Esophagus squamous epithelium (tissue), 4 donors: Measurements from ENCODE around the gene NDUFS4.
"Not testable (repeated sequence)": the region's sequence is repeated elsewhere in the genome, so short reads cannot be mapped to it uniquely, and the experiment has no call there.

ENCODE experiments used
- CTCF ChIP-seq, 6 experiments: fragments of 450-650 bp in 4 of 6; fragments of 200-600 bp in 2 of 6; sonication (generic) in 2 of 6; IDR thresholded peaks; one replicate each; pipeline ENCODE4 v1.5.1; 2016 to 2019; ENCODE audit warnings: antibody characterized with exemption in 6 of 6, mild to moderate bottlenecking in 4 of 6, moderate library complexity in 4 of 6
- POLR2A ChIP-seq, 4 donors: fragments of 450-650 bp; IDR thresholded peaks; one replicate each; pipeline ENCODE4 v1.6.1; 2017; ENCODE audit warnings: antibody characterized with exemption in 4 of 4, mild to moderate bottlenecking in 4 of 4, moderate library complexity in 3 of 4

- TF ChIP-seq CTCF, POLR2A (IDR thresholded peaks at IDR 0.05): not testable (repeated sequence)
These were observed 11.9 kb upstream of the NDUFS4 start for GRCh38 chr5:53548501-53548900.
